Dermis microvascular lymphatic vessel endothelial cell (primary cell): ENCODE measurements around the gene ATP11A. TPM values are rescaled to one million over a fixed set of nuclear protein-coding genes. Genes with fewer than 3 reads are reported as not detected.

Experiments
- DNase-seq, 2 donors: peaks; one replicate each; pipeline versions ENCODE4 v3.0.0 to v3.0.0-alpha.2; 2010; ENCODE audit warnings: low read depth in 2 of 2
- total RNA-seq: library from RNA; depleted of rRNA; stranded (reverse); fragments of >200 nt; gene quantifications from 2 replicates; pipeline ENCODE4 v1.2.1, GENCODE V29; 2014

ATP11A gene
- total RNA-seq, 1 donor from 2014 or later = 11.2 TPM

GRCh38 chr13:112926993-112927392 lies 237.2 kb downstream of the ATP11A start:
- DNase-seq = no peak

- DNase-seq = no peak
Measured at GRCh38 chr13:112928020-112928971, 238.5 kb downstream of the ATP11A start.

- DNase-seq = peak; percentile 75 to 86
Measured at GRCh38 chr13:112928972-112929782, 239.3 kb downstream of the ATP11A start.

- DNase-seq = peak in 1 of 2 donors; percentile 67
Measured at GRCh38 chr13:112929783-112930055, 239.9 kb downstream of the ATP11A start.

- no peak for DNase-seq
Measured at GRCh38 chr13:112930192-112930591, 240.4 kb downstream of the ATP11A start.

- DNase-seq = peak; percentile 27 to 43
Measured at GRCh38 chr13:112931028-112931934, 241.4 kb downstream of the ATP11A start.

GRCh38 chr13:112932971-112933370 lies 243.1 kb downstream of the ATP11A start:
- DNase-seq = no peak

- no peak for DNase-seq
Measured at GRCh38 chr13:112933649-112934048, 243.8 kb downstream of the ATP11A start.

- DNase-seq = no peak
Measured at GRCh38 chr13:112934078-112934477, 244.2 kb downstream of the ATP11A start.

Other genes starting within 250 kb of the ATP11A start
- gene TUBGCP3, start 101.9 kb upstream of the ATP11A start, total RNA-seq = 16.0 and 20.0 TPM in 2 replicates